Middle frontal gyrus (tissue), 1 donor: ENCODE measurements around the gene PAX5.
"Not testable (repeated sequence)": the region's sequence is repeated elsewhere in the genome, so short reads cannot be mapped to it uniquely, and the experiment has no call there.

Source experiments
- DNase-seq: peaks from one replicate; pipeline ENCODE4 v3.0.0-alpha.2; 2015; ENCODE audit warnings: low spot score; ENCODE audit errors: extremely low spot score

Gene PAX5

DNA sequence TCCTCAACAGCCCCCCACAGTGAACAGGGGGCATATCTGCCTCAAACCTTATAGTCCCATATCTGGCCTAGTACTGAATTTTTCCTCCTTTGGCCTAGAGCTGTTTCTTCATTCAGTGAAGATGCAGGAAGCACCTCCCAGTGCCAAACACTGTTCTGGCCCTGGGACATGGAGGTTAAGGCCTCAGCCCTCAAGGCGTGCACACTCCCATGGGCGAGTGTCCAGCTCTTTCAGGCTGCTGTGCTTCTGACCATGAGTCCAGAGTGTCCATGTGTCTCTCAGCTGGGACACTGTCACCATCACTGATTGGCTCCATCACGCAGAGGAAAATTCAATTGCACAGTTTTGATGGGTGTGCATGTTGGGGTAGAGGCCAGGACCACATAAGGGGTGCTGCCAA lies 151.5 kb downstream of the PAX5 start:
- DNase-seq = no peak

DNA sequence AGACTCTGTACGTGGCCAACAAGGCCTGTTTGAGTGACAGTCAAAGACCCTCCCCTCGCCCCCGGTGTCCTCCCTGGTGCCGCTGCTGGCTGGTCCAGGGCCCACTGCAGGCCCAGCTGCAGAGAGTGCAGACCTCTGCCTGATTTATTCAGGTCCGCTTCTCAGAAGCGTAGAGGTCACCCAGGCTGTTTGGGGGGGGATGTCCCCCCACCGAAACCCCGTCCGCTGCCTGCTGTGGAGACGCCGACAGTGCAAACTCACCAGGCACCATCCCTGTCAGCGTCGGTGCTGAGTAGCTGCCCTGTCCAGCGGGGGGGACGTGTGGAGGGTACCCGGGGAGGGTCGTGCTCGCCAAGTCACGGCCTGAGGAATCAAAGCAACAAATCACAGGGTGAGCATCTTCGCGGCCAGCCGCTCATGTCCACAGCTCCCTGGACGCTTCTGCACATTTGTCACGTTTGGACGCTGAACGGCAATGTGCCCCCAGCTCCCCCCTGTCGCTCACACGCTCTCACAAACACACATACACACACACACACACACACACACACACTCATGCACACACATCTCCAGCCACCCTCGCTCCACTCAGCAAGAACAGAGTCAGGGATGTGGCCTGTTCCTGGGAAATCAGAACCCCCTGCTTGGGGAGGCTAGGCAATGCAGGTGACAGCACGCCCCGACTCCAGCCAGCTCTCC lies 152.2 kb downstream of the PAX5 start:
- DNase-seq = no peak

DNA sequence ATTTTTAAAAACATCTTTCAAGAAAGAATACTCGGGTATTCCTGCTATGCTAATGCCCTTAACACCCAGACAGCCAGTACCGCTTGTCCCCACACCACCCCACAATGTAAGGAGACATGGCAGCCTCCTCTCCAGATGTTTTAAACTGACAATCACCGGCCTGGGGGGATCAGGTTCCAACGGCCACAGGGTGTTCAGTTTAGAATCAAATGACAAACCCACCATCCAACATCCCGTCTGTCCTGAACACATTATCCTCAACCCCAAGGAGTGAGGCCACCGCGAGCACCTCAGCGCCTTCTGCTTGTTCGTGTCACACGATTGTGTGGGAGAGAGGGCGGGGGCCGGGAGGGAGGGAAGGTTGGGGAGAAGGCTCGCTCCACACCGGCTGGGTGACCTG lies 152.8 kb downstream of the PAX5 start:
- DNase-seq = no peak

DNA sequence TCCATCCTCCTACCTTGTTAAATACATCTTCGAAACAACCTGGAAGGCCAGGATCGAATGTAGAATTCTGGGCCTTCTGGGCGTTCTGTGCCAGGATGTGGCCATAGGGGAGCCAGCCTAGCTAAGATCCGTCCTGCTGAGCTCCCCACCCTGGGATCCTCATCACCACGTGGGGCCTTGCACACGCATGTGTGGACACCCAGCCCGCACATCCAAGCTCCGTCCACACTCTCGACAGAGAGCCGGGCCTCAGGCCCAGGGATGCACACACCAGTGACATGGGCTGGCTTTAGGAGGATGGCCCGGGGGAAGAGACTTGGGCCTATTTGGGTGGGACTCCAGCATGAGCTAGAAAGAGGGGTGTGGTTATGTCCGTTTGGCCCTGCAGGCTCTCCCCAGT lies 154.0 kb downstream of the PAX5 start:
- no peak for DNase-seq

DNA sequence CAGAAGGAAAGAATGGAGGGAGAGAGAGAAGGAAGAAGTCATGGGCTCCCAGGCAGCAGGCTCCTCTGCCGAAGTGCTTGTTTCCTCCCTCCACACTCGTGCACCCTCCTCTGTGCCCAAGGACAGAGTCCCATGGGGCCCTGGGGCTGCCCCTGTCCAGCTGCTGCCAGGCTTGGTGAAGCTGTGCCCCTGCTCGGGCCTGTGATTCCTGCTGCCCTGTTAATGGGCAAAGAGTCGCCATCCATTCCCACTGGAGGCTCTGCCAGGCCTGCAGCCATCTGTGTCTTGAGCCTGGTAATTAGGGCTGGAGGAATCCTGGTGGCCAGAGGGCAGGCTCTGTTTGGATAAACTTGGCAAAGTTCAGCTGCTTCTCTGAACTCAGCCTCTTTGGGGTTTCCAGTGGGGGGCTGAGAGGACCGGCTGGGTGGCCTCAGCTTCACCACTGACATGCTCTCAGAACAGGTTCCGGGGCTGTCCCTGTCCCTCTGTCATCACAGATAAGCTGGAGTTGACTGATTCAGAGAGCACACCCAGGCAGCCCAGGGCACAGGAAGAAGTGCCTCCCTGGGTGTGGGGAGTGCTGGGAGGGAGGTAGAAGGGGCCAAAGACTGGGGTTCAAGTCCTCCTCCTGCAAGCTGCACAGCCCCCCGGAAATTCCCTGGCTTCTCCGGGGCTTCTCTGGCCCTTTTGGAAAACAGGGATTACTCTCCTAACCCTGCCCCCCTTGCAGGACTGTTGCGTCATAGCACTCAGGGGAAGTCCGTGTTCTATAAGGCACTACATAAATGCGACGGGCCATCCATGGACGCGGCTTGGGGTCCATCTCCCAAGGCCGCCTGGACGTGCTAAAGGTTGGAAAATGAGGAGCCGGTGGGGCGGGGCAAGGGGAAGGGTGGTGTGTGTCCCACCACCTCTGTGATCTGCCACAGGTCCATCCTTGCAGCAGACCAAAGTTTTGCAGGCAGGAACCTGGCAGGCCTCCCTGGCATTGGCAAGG lies 154.8 kb downstream of the PAX5 start:
- DNase-seq = no peak

DNA sequence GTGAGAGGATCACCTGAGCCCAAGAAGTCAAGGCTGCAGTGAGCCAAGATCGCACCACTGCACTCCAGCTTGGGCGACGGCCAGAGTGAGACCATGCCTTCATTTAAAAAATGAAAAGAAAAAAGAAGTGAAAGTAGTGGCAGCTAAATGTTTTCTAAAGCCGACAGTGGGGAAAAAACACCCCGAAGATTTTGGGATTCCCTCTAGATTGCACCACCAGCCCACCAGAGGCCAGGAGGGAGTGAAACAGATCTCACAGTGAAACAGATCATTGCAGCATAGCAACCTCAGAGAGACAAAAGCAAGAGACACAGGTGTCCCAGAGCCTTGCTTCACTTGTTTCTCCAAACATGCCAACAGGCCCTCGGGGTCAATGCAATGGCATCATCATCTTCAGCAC lies 156.8 kb downstream of the PAX5 start:
- no peak for DNase-seq

DNA sequence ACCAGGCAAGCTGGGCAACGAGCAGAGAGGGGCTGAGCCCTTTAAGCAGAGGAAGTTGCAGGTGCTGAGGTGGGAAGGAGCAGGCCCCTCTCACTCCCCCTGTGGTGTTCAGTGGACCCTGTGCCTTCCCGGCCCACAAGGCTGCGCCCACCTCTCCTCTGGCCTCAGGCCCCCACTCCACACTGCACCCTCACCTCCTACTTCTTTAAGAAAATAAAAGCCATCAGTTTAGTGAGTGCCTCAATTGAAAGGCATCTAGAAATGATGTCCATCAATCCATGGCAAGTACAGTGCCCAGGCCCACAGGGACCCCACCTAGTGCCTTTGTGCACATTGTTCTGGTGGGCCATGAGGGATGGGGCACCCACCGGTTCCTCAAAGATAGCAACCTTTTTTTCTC lies 158.0 kb downstream of the PAX5 start:
- DNase-seq = no peak

DNA sequence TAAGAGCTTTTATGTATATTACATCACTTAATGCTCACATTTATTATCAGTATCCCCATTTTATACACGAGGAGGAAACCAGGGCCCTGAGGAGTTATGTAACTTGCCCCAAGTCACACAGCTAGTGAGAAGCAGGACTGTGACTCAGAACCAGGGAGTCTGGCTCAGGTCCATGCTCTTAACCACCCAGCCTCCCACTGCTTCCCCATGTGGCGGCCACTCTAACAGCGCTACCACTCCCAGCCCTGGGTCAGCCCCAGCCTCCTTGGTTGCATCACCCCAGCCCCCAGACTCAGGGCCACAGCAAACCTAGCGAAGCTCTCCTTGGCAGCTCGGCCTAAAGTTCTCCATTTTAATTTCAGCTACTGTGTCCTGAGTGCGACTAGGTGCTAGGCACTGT lies 159.1 kb downstream of the PAX5 start:
- DNase-seq = no peak

DNA sequence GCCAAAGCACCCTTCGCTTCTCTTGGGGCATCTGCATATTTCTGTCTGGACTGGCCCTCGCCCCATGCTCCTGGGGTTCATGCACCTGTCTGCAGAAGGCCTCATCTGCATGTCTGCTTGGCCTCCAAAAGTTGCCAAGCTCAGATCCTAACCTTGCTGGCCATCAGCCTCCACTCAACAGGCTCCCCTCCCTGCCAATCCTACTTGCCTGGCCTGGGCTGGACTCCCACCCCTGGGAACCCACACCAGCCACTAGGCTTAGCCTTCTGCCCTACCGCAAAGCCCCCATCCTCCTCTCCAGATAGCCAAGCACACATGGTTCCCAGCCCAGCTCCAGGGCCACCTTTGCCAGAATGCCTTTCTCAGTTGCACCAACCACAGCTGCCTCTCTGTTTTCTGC lies 159.8 kb downstream of the PAX5 start:
- no peak for DNase-seq

DNA sequence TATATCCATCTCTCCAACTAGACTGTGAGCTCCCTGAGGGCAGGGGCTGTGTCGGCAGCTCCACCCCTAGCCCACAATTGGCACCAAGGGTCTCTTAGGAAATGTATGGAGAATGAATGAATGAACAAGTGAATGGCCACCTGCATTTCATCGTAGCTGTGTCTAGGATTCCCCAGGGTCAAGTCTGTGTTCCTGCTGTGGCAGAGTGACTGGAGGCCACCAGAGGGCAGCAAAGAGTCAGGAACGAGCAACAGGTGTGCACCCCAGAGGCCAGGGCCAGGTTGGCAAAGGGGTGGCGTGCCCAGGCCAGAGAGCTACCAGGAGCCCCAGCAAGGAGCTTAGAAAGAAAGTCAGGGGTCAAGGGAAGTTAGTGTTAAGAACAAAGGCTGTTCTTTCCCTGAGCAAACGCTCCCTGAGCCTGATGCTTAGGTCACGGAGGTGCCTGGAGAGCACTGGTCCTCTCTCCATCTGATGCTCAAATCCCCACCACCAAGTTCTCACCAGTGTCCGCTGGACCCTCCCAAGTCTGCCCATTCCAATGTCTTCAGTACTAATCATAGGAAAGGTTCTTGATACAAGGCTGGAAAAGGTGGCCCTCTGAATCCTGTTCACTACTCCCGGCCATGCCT lies 160.7 kb downstream of the PAX5 start:
- DNase-seq = no peak

DNA sequence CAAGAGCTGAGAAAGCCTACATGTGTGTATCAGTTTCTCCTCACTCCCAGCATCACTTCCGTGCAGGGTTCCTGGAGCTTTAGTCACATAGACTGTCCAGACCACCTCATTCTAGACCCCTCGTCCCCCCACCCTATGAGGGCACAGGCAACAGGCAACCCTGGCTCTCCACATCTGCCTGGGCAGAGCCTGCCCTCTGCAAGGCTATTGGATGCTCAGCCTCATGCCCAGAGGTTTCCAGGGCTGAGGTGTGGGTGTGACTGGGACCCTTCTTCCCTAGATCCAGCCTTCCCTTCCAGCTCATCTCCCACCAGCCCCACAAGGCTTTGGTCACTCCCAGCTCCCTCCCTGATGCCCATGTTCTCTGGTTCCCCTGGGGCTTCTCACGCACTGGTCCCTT lies 161.4 kb downstream of the PAX5 start:
- DNase-seq = no peak

DNA sequence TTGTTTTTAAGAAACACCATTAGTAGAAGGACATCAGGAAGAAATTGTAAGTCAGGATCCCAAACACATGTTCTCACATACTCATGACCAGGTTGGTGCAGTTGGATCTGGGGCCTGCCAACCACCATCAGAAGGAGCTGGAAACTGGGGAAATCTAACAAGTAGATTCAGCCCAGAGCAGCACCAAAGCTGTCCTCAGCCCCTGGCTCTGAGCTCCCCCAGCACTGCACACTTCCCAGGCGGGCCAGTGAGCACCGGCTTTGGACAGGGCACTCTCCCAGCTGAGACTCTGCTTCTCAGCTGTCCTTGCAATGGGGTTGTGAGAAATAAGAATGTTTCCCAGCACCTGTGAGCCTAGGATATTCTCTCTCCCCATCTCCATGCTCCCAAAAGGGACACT lies 162.5 kb downstream of the PAX5 start:
- DNase-seq = no peak

DNA sequence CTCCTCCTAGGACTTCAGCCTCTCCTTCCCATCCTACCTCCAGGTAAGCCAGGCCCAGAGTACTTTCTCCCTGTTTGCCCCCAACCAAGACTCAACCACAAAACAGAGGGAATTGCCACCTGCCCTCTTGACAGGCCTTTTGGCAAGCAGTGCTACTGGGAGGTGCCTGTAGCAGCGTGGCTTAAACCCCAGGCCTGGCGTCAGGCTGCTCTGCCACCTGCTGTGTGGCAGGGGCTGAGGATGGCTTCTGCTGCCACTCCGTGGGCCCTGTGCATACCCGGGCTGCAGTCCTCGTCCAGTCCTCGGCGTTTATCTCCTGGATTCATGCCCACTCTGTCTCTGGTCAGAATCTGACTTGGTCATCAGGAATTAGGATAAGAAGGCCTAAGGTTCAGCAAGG lies 163.1 kb downstream of the PAX5 start:
- DNase-seq = no peak

DNA sequence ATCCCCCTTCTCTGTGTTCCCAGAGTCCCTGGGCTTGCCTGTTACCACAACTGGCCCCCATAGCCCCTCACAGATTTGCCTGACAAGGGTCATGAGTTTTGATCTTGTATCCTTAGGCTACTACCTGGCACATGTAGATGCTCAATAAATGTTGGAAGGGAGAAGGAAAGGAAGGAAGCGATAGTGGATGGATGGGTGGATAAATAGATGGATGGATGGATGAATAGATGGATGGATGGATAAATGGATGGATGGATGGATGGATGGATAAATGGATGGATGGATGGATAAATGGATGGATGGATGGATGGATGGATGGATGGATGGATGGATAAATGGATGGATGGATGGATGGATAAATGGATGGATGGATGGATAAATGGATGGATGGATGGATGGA lies 164.5 kb downstream of the PAX5 start:
- DNase-seq = not testable (repeated sequence)

DNA sequence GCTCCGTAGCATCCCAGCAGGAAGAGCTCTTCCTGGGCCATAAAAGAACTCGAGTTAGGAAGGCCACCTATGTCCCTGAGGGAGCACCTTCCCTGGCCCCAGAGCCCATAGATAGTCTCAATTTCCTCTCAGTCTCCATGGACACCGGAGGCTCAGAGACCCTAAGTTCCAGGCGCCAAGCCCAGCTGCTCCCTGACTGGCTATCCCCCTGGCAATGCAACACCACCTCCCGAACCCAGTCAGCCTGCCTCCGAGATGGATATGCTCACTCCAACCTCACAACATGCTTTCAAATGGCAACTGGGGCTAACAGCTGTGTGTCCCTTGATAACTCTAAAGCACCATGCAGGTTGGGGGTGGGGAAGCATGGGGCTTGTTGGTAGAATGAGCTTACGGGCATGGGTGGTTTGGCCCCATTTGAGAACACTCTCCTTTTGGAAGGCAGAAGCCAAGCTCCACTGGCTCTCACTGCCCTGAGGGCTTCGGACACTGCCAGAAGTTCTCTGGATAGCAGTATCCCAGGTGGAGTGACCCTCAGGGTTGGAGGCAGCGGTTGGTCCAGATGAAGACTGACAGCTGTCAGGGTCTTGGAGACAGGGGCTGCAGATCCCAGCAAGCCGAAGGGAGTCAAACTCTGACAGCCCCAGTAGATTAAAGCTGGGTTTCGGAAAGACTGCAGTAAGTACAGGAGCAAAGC lies 165.3 kb downstream of the PAX5 start:
- no peak for DNase-seq

DNA sequence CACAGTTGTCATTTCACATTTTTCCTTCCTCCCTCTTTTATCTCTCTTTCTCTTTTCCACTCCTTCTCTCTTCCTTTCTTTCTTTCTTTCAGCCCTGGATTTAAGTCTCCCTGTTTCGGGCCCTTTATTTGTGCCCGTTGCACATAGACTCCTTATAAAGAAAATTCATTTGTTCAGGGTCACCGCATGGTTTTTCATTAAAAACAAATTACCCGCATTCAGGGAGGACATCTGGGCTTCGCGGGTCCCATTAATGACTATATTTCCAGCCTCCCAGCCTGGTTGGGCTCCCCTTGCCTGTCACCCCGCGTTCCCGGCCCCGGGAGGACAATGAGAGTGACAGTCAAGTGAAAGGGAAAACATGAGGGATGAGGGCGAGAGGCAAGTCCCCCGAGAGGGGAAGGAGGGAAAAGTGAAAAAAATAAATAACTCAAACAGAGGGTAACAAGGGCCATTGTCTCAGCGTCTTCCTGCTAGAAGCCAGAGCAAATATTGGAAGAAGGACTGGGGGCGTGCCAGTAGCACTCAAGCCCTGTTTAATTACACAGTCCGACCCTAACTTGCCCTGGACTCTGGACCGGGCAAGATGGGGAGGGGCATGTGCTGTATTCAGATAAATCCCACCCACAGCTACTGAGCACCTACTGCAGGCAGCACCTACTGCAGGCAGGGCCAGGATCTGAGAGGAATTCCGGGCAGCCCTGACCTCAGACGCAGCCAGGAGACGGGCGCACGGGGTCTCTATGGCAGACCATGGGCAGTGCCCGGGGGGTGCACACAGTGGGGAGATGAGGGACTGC lies 166.2 kb downstream of the PAX5 start:
- no peak for DNase-seq

DNA sequence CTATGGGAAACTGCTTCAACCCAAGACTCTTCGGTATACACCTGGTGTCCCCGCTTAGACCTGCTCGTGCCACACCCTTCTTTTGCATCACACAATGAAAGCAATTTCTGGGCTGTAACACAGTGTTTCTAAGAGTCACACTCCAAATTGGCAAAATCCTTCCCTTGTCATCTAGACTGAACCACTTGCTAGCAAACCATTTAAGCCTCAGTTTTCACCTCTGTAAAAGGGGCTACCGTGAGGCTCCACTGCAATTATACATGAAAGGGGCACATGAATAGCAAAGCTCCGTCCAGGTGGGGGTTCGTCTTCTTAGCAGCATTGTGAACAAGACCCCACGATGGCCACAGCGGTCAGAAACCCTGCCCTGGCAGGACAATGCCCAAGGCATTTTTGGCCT lies 166.8 kb downstream of the PAX5 start:
- DNase-seq = no peak

DNA sequence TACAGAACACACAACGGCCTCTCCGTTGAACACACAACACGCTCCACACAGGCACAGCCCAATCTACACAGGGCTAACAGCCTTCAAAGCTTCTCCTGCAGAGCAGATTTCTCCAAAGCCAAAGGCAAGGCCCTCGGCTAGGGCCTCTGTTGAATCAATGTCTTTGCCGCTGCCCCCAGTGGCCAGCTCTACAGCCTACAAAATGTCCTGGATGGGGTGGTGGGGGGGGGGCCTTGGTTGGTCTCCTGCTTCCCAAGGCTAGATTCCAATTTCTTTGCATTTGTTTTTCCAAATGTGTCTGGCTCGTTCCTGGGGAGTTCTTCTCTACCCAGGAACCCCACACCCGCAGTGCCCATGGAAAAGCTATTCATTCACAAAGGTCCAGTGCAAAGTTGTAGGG lies 167.2 kb downstream of the PAX5 start:
- DNase-seq = no peak

DNA sequence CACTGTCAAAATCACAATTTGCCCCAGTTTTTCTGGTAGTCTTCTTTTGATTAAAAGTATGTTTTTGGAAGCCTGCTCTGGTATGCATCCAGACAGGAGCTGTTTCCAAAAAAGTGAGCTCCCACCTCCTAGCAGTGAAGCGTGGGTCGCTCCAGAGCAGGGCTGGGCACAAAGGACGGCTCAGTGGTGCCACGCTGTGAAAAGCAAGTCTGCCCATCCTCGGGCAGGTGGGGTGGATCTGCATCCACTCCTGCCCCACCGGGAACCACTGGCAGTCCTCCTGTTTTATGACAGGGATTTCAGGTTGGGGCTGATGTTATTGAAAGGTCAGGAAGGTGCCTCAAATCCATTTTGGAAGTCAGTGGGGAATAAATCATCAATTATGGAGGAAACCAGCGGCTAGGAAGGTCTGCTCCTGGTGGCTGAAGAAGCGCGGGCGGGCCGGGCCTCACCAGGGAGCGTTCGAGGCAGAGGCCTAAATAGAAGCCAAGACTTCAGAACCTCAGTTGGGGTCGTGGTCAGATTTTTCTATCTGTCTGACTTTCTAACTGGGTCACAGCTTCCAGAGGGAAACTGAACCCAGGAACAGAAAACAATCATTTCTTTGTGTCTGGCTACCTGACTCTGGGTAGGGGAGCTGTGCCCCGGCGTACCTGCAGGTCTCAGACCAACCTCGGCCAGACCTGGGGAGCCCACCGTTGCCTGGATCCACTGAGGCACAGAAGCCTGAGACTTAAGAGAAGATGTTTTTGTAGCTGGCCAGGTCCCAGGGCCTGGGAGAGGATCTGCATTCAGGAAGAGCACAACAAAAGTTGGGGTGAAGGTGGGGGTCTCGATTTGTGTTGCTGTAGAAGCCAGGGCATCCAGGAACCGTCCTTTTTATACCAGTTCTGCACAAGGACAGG lies 168.1 kb downstream of the PAX5 start:
- DNase-seq = no peak
